ENCODE results near the gene ANKRD13A.

DNA sequence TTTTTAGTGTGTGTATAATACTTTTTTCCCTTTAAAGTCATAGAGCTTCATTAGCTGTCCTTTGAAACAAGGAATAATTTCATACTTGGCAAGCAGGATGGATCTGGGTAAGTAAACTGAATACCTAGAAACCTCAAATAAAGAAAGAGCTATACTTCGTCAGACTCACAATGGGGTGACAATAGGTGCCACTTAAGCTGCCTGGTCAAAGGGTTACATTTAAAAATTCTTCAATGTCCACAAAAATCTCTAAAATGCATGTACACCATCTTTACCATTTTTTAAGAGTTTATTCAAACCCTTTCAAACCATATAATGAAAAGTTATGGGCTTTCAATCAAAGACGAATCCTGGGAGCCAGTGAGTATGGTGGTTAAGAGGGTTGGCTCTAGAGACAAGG lies 6.1 kb upstream of the ANKRD13A start:
- TF ChIP-seq EZH2 (IDR thresholded peaks at IDR 0.05) (no peak), POLR2AphosphoS5 (IDR thresholded peaks at IDR 0.05; ENCODE audit: borderline replicate concordance, low read depth, low read length) (no peak), FOXP2 (optimal IDR thresholded peaks at IDR 0.05; ENCODE audit: control extremely low read depth, extremely low read length, insufficient read depth) (no peak)

Measured in SK-N-MC (cell line).